Measurements from ENCODE around the gene DTD1.

DNA sequence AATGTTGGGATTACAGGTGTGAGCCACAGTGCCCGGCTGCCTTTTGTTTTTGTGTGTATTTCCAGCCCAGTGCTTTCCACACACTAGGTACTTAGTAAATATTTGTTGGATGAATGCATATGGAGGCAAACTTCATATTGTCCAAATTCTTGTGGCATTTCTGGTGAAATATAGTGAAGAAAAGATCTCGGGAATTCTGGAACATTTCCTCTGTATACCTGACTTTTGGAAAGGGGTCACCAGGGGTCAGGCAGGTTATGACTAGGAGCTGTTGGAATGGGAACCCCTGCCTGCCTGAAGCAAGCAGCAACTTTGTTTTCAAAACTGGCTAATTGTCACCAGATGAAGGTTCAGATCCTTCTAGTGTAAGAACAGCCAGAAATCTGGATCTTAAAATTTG is 213.7 kb downstream of the DTD1 start:
- TF ChIP-seq, protein P1, sequence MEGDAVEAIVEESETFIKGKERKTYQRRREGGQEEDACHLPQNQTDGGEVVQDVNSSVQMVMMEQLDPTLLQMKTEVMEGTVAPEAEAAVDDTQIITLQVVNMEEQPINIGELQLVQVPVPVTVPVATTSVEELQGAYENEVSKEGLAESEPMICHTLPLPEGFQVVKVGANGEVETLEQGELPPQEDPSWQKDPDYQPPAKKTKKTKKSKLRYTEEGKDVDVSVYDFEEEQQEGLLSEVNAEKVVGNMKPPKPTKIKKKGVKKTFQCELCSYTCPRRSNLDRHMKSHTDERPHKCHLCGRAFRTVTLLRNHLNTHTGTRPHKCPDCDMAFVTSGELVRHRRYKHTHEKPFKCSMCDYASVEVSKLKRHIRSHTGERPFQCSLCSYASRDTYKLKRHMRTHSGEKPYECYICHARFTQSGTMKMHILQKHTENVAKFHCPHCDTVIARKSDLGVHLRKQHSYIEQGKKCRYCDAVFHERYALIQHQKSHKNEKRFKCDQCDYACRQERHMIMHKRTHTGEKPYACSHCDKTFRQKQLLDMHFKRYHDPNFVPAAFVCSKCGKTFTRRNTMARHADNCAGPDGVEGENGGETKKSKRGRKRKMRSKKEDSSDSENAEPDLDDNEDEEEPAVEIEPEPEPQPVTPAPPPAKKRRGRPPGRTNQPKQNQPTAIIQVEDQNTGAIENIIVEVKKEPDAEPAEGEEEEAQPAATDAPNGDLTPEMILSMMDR (conservative IDR thresholded peaks at IDR 0.05), result no peak
- no peak for TF ChIP-seq EZH2 (IDR thresholded peaks at IDR 0.05; ENCODE audit: low read depth)

Data from PC-9 (cell line).